ENCODE measurements around the gene RBM47.
A peak's percentile ranks its signal among the peaks of the same experiment; 100 is the strongest.

Gene RBM47

GRCh38 chr4:40586729-40587128, 42.9 kb downstream of the RBM47 start:
- H3K4ac ChIP-seq (ENCODE audit: low read length): no peak overlapping the region
- H2BK120ac ChIP-seq (ENCODE audit: low read depth, low read length): no peak overlapping the region
- H3K4me2 ChIP-seq (ENCODE audit: insufficient read depth, low read length, poor library complexity, severe bottlenecking): no peak overlapping the region
- H4K8ac ChIP-seq (ENCODE audit: low read depth, low read length): no peak overlapping the region
- no peaks in the 10 kb centered on the region for H3K79me1 ChIP-seq (ENCODE audit: low read depth, low read length)
- no peak overlapping the region for H3K4me3 ChIP-seq (ENCODE audit: low read length in 2 of 2)
- no peak overlapping the region for H4K91ac ChIP-seq (ENCODE audit: low read depth, low read length, poor library complexity)
- no CpG with 5 or more reads among the region's 8 CpGs for WGBS, 2 donors (ENCODE audit: extremely low coverage in 2 of 2, insufficient read length in 2 of 2, insufficient replicate concordance in 1 of 2)
- H3K14ac ChIP-seq (ENCODE audit: low read length): no peak overlapping the region
- no peak overlapping the region for H2BK15ac ChIP-seq (ENCODE audit: low read length)
- H3K36me3 ChIP-seq (replicated peaks in 1 of 2; ENCODE audit: control insufficient read depth in 2 of 2, insufficient read depth in 2 of 2, low read length in 2 of 2): no peaks in the 10 kb centered on the region
- no peak overlapping the region for H2AK5ac ChIP-seq (ENCODE audit: low read depth, low read length)
- no peak overlapping the region for H3K23ac ChIP-seq (ENCODE audit: low read depth, low read length, poor library complexity)
- no peaks in the 10 kb centered on the region for H3K9me3 ChIP-seq (replicated peaks in 1 of 2; ENCODE audit: control insufficient read depth in 2 of 2, insufficient read depth in 1 of 2, low read depth in 1 of 2, low read length in 2 of 2)
- H3K9ac ChIP-seq (ENCODE audit: low read depth, low read length, poor library complexity): peak overlapping the region; percentile 5
- H2AFZ ChIP-seq (ENCODE audit: low read length): no peak overlapping the region
- no peak for DNase-seq (ENCODE audit: low spot score)
- no peaks in the 10 kb centered on the region for H3K27me3 ChIP-seq (ENCODE audit: control insufficient read depth in 3 of 3, insufficient read depth in 3 of 3, low read depth in 1 of 3, low read length in 3 of 3)
- no peak overlapping the region for H2BK12ac ChIP-seq (ENCODE audit: low read length)
- peaks cover 0 to 4% of the 10 kb centered on the region in 2 donors for H3K4me1 ChIP-seq (ENCODE audit: control insufficient read depth in 2 of 2, insufficient read depth in 1 of 2, low read depth in 1 of 2, low read length in 2 of 2)
- no peak overlapping the region for H3K18ac ChIP-seq (ENCODE audit: low read length)
- no peak overlapping the region for H3K27ac ChIP-seq (replicated peaks; ENCODE audit: low read length)
- no peak overlapping the region for H2BK5ac ChIP-seq (ENCODE audit: low read length)

- H3K4me1 ChIP-seq (ENCODE audit: control insufficient read depth in 2 of 2, insufficient read depth in 1 of 2, low read depth in 1 of 2, low read length in 2 of 2): peaks cover 0 to 4% of the 10 kb centered on the region in 2 donors
- H3K14ac ChIP-seq (ENCODE audit: low read length): no peak overlapping the region
- no CpG with 5 or more reads among the region's 2 CpGs for WGBS, 2 donors (ENCODE audit: extremely low coverage in 2 of 2, insufficient read length in 2 of 2, insufficient replicate concordance in 1 of 2)
- H3K9me3 ChIP-seq (replicated peaks in 1 of 2; ENCODE audit: control insufficient read depth in 2 of 2, insufficient read depth in 1 of 2, low read depth in 1 of 2, low read length in 2 of 2): no peaks in the 10 kb centered on the region
- H2BK15ac ChIP-seq (ENCODE audit: low read length): no peak overlapping the region
- no peak overlapping the region for H4K8ac ChIP-seq (ENCODE audit: low read depth, low read length)
- H3K36me3 ChIP-seq (replicated peaks in 1 of 2; ENCODE audit: control insufficient read depth in 2 of 2, insufficient read depth in 2 of 2, low read length in 2 of 2): no peaks in the 10 kb centered on the region
- no peak overlapping the region for H3K4me2 ChIP-seq (ENCODE audit: insufficient read depth, low read length, poor library complexity, severe bottlenecking)
- H3K79me1 ChIP-seq (ENCODE audit: low read depth, low read length): no peaks in the 10 kb centered on the region
- no peak overlapping the region for H3K18ac ChIP-seq (ENCODE audit: low read length)
- no peak overlapping the region for H2BK5ac ChIP-seq (ENCODE audit: low read length)
- no peak overlapping the region for H3K9ac ChIP-seq (ENCODE audit: low read depth, low read length, poor library complexity)
- H2BK12ac ChIP-seq (ENCODE audit: low read length): no peak overlapping the region
- no peak overlapping the region for H3K4ac ChIP-seq (ENCODE audit: low read length)
- no peak overlapping the region for H3K23ac ChIP-seq (ENCODE audit: low read depth, low read length, poor library complexity)
- H3K27me3 ChIP-seq (ENCODE audit: control insufficient read depth in 3 of 3, insufficient read depth in 3 of 3, low read depth in 1 of 3, low read length in 3 of 3): no peaks in the 10 kb centered on the region
- no peak overlapping the region for H2BK120ac ChIP-seq (ENCODE audit: low read depth, low read length)
- no peak overlapping the region for H4K91ac ChIP-seq (ENCODE audit: low read depth, low read length, poor library complexity)
- no peak overlapping the region for H2AK5ac ChIP-seq (ENCODE audit: low read depth, low read length)
- no peak overlapping the region for H2AFZ ChIP-seq (ENCODE audit: low read length)
- H3K4me3 ChIP-seq (ENCODE audit: low read length in 2 of 2): no peak overlapping the region
- H3K27ac ChIP-seq (replicated peaks; ENCODE audit: low read length): no peak overlapping the region
- no peak for DNase-seq (ENCODE audit: low spot score)
Measured at GRCh38 chr4:40586034-40586433, 43.6 kb downstream of the RBM47 start.

GRCh38 chr4:40585201-40585799, 44.4 kb downstream of the RBM47 start:
- H3K27ac ChIP-seq (replicated peaks; ENCODE audit: low read length): no peak overlapping the region
- H3K23ac ChIP-seq (ENCODE audit: low read depth, low read length, poor library complexity): no peak overlapping the region
- DNase-seq (ENCODE audit: low spot score): no peak
- H3K4me2 ChIP-seq (ENCODE audit: insufficient read depth, low read length, poor library complexity, severe bottlenecking): no peak overlapping the region
- no peak overlapping the region for H2BK120ac ChIP-seq (ENCODE audit: low read depth, low read length)
- H3K4me1 ChIP-seq (ENCODE audit: control insufficient read depth in 2 of 2, insufficient read depth in 1 of 2, low read depth in 1 of 2, low read length in 2 of 2): peaks cover 0 to 4% of the 10 kb centered on the region in 2 donors
- H4K8ac ChIP-seq (ENCODE audit: low read depth, low read length): no peak overlapping the region
- no peak overlapping the region for H3K4me3 ChIP-seq (ENCODE audit: low read length in 2 of 2)
- no peak overlapping the region for H2BK5ac ChIP-seq (ENCODE audit: low read length)
- no peak overlapping the region for H2BK15ac ChIP-seq (ENCODE audit: low read length)
- H2AFZ ChIP-seq (ENCODE audit: low read length): no peak overlapping the region
- no peak overlapping the region for H2BK12ac ChIP-seq (ENCODE audit: low read length)
- no CpG with 5 or more reads among the region's 8 CpGs for WGBS, 2 donors (ENCODE audit: extremely low coverage in 2 of 2, insufficient read length in 2 of 2, insufficient replicate concordance in 1 of 2)
- H3K27me3 ChIP-seq (ENCODE audit: control insufficient read depth in 3 of 3, insufficient read depth in 3 of 3, low read depth in 1 of 3, low read length in 3 of 3): no peaks in the 10 kb centered on the region
- H2AK5ac ChIP-seq (ENCODE audit: low read depth, low read length): no peak overlapping the region
- no peak overlapping the region for H4K91ac ChIP-seq (ENCODE audit: low read depth, low read length, poor library complexity)
- no peak overlapping the region for H3K9ac ChIP-seq (ENCODE audit: low read depth, low read length, poor library complexity)
- no peak overlapping the region for H3K18ac ChIP-seq (ENCODE audit: low read length)
- H3K79me1 ChIP-seq (ENCODE audit: low read depth, low read length): no peaks in the 10 kb centered on the region
- no peak overlapping the region for H3K14ac ChIP-seq (ENCODE audit: low read length)
- H3K9me3 ChIP-seq (replicated peaks in 1 of 2; ENCODE audit: control insufficient read depth in 2 of 2, insufficient read depth in 1 of 2, low read depth in 1 of 2, low read length in 2 of 2): no peaks in the 10 kb centered on the region
- no peak overlapping the region for H3K4ac ChIP-seq (ENCODE audit: low read length)
- no peaks in the 10 kb centered on the region for H3K36me3 ChIP-seq (replicated peaks in 1 of 2; ENCODE audit: control insufficient read depth in 2 of 2, insufficient read depth in 2 of 2, low read length in 2 of 2)

- Histone ChIP-seq H3K27ac (replicated peaks; ENCODE audit: low read length) (no peak overlapping the region), H3K9ac (ENCODE audit: low read depth, low read length, poor library complexity) (no peak overlapping the region), H3K4me1 (ENCODE audit: control insufficient read depth in 2 of 2, insufficient read depth in 1 of 2, low read depth in 1 of 2, low read length in 2 of 2) (peaks cover 0 to 4% of the 10 kb centered on the region in 2 donors), H3K79me1 (ENCODE audit: low read depth, low read length) (no peaks in the 10 kb centered on the region), H3K18ac (ENCODE audit: low read length) (no peak overlapping the region), H2AFZ (ENCODE audit: low read length) (no peak overlapping the region), H3K4me2 (ENCODE audit: insufficient read depth, low read length, poor library complexity, severe bottlenecking) (no peak overlapping the region), H3K9me3 (replicated peaks in 1 of 2; ENCODE audit: control insufficient read depth in 2 of 2, insufficient read depth in 1 of 2, low read depth in 1 of 2, low read length in 2 of 2) (no peaks in the 10 kb centered on the region), H2BK120ac (ENCODE audit: low read depth, low read length) (no peak overlapping the region), H4K91ac (ENCODE audit: low read depth, low read length, poor library complexity) (no peak overlapping the region), H2BK15ac (ENCODE audit: low read length) (no peak overlapping the region), H3K36me3 (replicated peaks in 1 of 2; ENCODE audit: control insufficient read depth in 2 of 2, insufficient read depth in 2 of 2, low read length in 2 of 2) (no peaks in the 10 kb centered on the region), H2BK12ac (ENCODE audit: low read length) (no peak overlapping the region), H2BK5ac (ENCODE audit: low read length) (no peak overlapping the region), H3K4ac (ENCODE audit: low read length) (no peak overlapping the region), H3K14ac (ENCODE audit: low read length) (no peak overlapping the region), H3K23ac (ENCODE audit: low read depth, low read length, poor library complexity) (no peak overlapping the region), H3K4me3 (ENCODE audit: low read length in 2 of 2) (no peak overlapping the region), H3K27me3 (ENCODE audit: control insufficient read depth in 3 of 3, insufficient read depth in 3 of 3, low read depth in 1 of 3, low read length in 3 of 3) (no peaks in the 10 kb centered on the region), H4K8ac (ENCODE audit: low read depth, low read length) (no peak overlapping the region), H2AK5ac (ENCODE audit: low read depth, low read length) (no peak overlapping the region)
- no peak for DNase-seq (ENCODE audit: low spot score)
- no CpG with 5 or more reads among the region's 3 CpGs for WGBS, 2 donors (ENCODE audit: extremely low coverage in 2 of 2, insufficient read length in 2 of 2, insufficient replicate concordance in 1 of 2)
Measured at GRCh38 chr4:40584517-40585141, 45.0 kb downstream of the RBM47 start.

Measured in neuronal stem cell (in vitro differentiated cells).